ENCODE measurements around the gene NEDD4L. TPM values are rescaled to one million over a fixed set of nuclear protein-coding genes. Genes with fewer than 3 reads are reported as not detected.

NEDD4L gene
- total RNA-seq, 1 donor from 2014 or later: 209 TPM

DNA sequence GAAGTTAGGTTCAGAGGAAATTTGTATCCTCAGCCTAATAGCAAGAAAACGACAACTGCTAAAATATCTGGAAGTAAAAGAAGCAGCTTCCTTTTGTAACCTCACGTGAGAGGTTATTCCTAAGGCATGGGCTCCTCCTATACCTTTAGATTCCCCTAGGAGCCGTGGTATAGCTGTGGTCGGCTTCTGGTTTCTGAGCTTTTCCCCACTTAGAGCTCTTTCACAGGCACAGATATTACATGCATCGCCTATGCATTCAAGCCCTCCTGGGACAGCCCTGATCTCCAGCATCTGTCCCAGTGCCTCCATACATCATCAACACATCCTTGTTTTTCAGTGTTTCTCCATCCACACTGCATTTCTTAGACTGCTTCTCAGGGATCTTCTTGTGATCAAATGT, 295.9 kb downstream of the NEDD4L start:
- H3K9me3 Mint-ChIP-seq (ENCODE audit: unreplicated experiment): no peaks in the 10 kb centered on the region
- peaks cover 6% of the 10 kb centered on the region for H3K36me3 Mint-ChIP-seq (ENCODE audit: unreplicated experiment)
- no peak for TF ChIP-seq CTCF (IDR thresholded peaks at IDR 0.05; ENCODE audit: partially characterized antibody, unreplicated experiment)
- H3K4me1 Mint-ChIP-seq (ENCODE audit: low read depth, unreplicated experiment): peaks cover 25% of the 10 kb centered on the region
- H3K27me3 Mint-ChIP-seq (ENCODE audit: unreplicated experiment): peaks cover 6% of the 10 kb centered on the region
- DNase-seq: no peak
- H3K27ac Mint-ChIP-seq (ENCODE audit: unreplicated experiment): no peak overlapping the region
- H3K4me3 Mint-ChIP-seq (ENCODE audit: unreplicated experiment): no peak overlapping the region

GRCh38 chr18:58341916-58342315, 297.9 kb downstream of the NEDD4L start:
- DNase-seq: no peak
- H3K36me3 Mint-ChIP-seq (ENCODE audit: unreplicated experiment): peaks cover 6% of the 10 kb centered on the region
- TF ChIP-seq CTCF (IDR thresholded peaks at IDR 0.05; ENCODE audit: partially characterized antibody, unreplicated experiment): no peak
- no peak overlapping the region for H3K4me3 Mint-ChIP-seq (ENCODE audit: unreplicated experiment)
- H3K27ac Mint-ChIP-seq (ENCODE audit: unreplicated experiment): no peak overlapping the region
- H3K27me3 Mint-ChIP-seq (ENCODE audit: unreplicated experiment): peaks cover 4% of the 10 kb centered on the region
- peaks cover 15% of the 10 kb centered on the region for H3K4me1 Mint-ChIP-seq (ENCODE audit: low read depth, unreplicated experiment)
- H3K9me3 Mint-ChIP-seq (ENCODE audit: unreplicated experiment): no peaks in the 10 kb centered on the region

GRCh38 chr18:58344080-58344670, 300.1 kb downstream of the NEDD4L start:
- TF ChIP-seq CTCF (IDR thresholded peaks at IDR 0.05; ENCODE audit: partially characterized antibody, unreplicated experiment): no peak
- Mint-ChIP-seq H3K27me3 (ENCODE audit: unreplicated experiment) (peaks cover under 1% of the 10 kb centered on the region), H3K4me1 (ENCODE audit: low read depth, unreplicated experiment) (peaks cover 13% of the 10 kb centered on the region), H3K9me3 (ENCODE audit: unreplicated experiment) (no peaks in the 10 kb centered on the region), H3K36me3 (ENCODE audit: unreplicated experiment) (peaks cover 6% of the 10 kb centered on the region), H3K27ac (ENCODE audit: unreplicated experiment) (no peak overlapping the region), H3K4me3 (ENCODE audit: unreplicated experiment) (no peak overlapping the region)
- no peak for DNase-seq

- Mint-ChIP-seq H3K4me3 (ENCODE audit: unreplicated experiment) (no peak overlapping the region), H3K36me3 (ENCODE audit: unreplicated experiment) (peaks cover 6% of the 10 kb centered on the region), H3K9me3 (ENCODE audit: unreplicated experiment) (no peaks in the 10 kb centered on the region), H3K27ac (ENCODE audit: unreplicated experiment) (no peak overlapping the region), H3K27me3 (ENCODE audit: unreplicated experiment) (no peaks in the 10 kb centered on the region), H3K4me1 (ENCODE audit: low read depth, unreplicated experiment) (peaks cover 7% of the 10 kb centered on the region)
- TF ChIP-seq CTCF (IDR thresholded peaks at IDR 0.05; ENCODE audit: partially characterized antibody, unreplicated experiment): no peak
- DNase-seq: no peak
These were observed 300.9 kb downstream of the NEDD4L start for GRCh38 chr18:58344861-58345463.

- Mint-ChIP-seq H3K4me1 (ENCODE audit: low read depth, unreplicated experiment) (peaks cover 3% of the 10 kb centered on the region), H3K27ac (ENCODE audit: unreplicated experiment) (no peak overlapping the region), H3K36me3 (ENCODE audit: unreplicated experiment) (peaks cover 6% of the 10 kb centered on the region), H3K27me3 (ENCODE audit: unreplicated experiment) (no peaks in the 10 kb centered on the region), H3K9me3 (ENCODE audit: unreplicated experiment) (no peaks in the 10 kb centered on the region), H3K4me3 (ENCODE audit: unreplicated experiment) (no peak overlapping the region)
- no peak for TF ChIP-seq CTCF (IDR thresholded peaks at IDR 0.05; ENCODE audit: partially characterized antibody, unreplicated experiment)
- no peak for DNase-seq
These were observed 301.8 kb downstream of the NEDD4L start for GRCh38 chr18:58345875-58346274.
